ENCODE results near the gene GINS3.
A peak's percentile ranks its signal among the peaks of the same experiment; 100 is the strongest.

GINS3 gene

DNA sequence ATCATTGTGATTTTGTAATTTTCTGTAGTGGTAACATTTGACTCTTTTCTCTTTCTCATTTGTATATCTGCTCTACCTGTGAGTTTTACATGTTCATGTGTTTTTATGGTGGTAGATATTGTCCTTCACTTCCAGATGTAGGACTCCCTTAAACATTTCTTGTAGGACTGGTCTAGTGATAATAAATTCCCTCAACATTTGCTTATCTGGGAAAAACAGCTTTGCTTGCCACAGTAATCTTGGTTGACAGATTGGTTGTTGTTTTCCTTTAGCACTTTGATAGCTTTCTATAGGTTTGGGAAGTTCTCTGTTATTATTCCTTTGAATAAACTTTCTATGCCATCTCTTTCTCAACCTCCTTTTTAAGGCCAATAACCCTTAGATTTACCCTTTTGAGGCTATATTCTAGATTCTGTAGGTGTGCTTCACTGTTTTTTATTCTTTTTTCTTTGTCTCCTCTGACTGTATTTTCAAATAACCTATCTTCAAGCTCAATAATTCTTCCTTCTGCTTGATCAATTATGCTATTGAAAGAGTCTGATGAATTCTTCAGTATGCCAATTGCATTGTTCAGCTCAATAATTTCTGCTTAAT, 32.1 kb upstream of the GINS3 start:
- TF ChIP-seq CTCF (IDR thresholded peaks at IDR 0.05; ENCODE audit: low read depth, low read length, missing control alignments): no peak
- no peak overlapping the region for H3K4me3 ChIP-seq (replicated peaks; ENCODE audit: low read depth, low read length)

DNA sequence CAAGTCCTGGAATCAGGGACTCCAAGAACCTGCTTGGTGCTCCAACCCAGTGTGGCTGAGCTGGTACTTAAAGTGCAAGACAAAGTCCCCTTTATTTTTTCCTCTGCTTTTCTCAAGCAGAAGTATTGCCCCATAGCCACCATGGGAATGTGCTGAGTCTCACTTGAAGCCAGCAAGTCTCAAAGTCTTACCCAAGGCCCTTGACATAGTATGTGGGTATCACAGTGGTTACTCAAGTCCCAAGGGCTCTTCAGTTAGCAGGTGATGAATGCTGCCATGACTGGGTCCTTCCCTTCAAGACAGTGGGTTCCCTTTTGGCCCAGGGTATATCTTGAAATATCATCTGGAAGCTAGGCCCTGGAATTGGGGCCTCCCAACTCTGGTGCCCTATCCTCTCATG, 30.5 kb upstream of the GINS3 start:
- TF ChIP-seq CTCF (IDR thresholded peaks at IDR 0.05; ENCODE audit: low read depth, low read length, missing control alignments): no peak
- H3K4me3 ChIP-seq (replicated peaks; ENCODE audit: low read depth, low read length): no peak overlapping the region

More for the DNA sequence above, 32.1 kb upstream of the GINS3 start:
- DNase-seq (ENCODE audit: extremely low read depth, low read depth): no peak

DNA sequence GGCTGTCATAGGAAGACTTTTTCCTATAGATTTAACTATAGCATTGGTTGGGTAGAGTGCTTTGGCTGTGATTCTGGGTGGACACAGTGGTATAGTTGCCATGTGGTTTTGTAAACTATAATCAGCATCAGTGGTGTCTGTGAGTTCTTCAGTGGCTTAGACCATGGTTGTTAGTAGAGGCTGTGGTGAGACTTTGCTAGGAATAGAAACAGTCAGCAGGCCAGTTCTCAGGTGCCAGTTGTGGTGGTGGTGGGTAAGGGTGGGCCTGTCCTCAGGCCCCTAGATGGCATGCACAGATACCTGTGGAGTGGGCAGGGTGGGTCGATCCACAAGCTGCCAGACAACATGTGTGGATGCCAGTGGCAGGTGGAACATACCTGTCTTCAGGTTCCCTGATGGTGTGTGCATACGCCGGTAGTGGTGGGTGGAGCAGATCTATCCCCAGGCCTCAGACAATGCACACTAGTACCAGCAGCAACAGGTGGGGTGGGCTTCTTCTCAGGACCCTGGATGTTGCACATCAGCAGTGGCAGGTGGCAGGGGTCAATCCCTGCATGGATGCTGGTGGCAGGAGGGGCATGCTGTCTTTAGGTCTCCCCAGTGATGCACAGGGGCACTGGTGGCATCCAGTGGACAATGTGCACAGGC, 28.4 kb upstream of the GINS3 start:
- no peak for DNase-seq (ENCODE audit: extremely low read depth, low read depth)
- TF ChIP-seq CTCF (IDR thresholded peaks at IDR 0.05; ENCODE audit: low read depth, low read length, missing control alignments): no peak
- no peak overlapping the region for H3K4me3 ChIP-seq (replicated peaks; ENCODE audit: low read depth, low read length)

More for the DNA sequence above, 30.5 kb upstream of the GINS3 start:
- DNase-seq (ENCODE audit: extremely low read depth, low read depth): no peak

DNA sequence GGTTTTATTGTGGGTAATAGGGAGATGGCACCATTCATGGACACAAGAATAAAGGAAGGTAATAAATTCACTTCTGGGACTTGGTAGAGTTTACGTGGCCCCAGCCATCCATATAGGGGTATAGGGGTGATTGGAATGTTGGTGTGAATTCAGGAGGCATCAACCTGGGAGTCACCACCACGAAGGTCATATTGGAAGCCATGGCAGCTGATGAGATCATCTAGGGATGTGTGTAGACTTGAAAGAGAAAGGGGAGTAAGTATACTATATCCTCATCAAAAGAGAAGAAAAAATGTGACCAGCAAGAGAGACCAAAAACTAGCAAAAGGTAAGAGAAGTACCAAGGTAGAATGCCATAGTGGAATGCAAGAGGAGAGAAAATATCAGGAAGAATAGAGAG, 26.6 kb upstream of the GINS3 start:
- H3K4me3 ChIP-seq (replicated peaks; ENCODE audit: low read depth, low read length): no peak overlapping the region
- DNase-seq (ENCODE audit: extremely low read depth, low read depth): no peak
- no peak for TF ChIP-seq CTCF (IDR thresholded peaks at IDR 0.05; ENCODE audit: low read depth, low read length, missing control alignments)

- peak; percentile 25 for DNase-seq (ENCODE audit: extremely low read depth, low read depth)
- no peak overlapping the region for H3K4me3 ChIP-seq (replicated peaks; ENCODE audit: low read depth, low read length)
These were observed 25.8 kb upstream of the GINS3 start for GRCh38 chr16:58366247-58367031.

GRCh38 chr16:58367252-58367651, 25.0 kb upstream of the GINS3 start:
- TF ChIP-seq CTCF (IDR thresholded peaks at IDR 0.05; ENCODE audit: low read depth, low read length, missing control alignments): no peak
- H3K4me3 ChIP-seq (replicated peaks; ENCODE audit: low read depth, low read length): no peak overlapping the region
- no peak for DNase-seq (ENCODE audit: extremely low read depth, low read depth)

More at GRCh38 chr16:58366247-58367031, 25.8 kb upstream of the GINS3 start:
- TF ChIP-seq CTCF (IDR thresholded peaks at IDR 0.05; ENCODE audit: low read depth, low read length, missing control alignments): no peak

Measured in HFF-Myc (cell line).